OCI-LY1 (cell line): ENCODE results near the gene PPM1N.

Experiments used
- CTCF ChIP-seq: fragments of 200-600 bp; sonication (generic), shearing (Covaris generic); IDR thresholded peaks from 2 replicates; pipeline ENCODE4 v1.5.1; 2017; ENCODE audit warnings: mild to moderate bottlenecking, antibody characterized with exemption, low read length, moderate library complexity, mixed read lengths
- EZH2 ChIP-seq: fragments of 200-600 bp; sonication (generic), shearing (Covaris generic); IDR thresholded peaks from 2 replicates; pipeline ENCODE4 v1.8.0; 2017; ENCODE audit warnings: borderline replicate concordance, mixed run types, mild to moderate bottlenecking, antibody characterized with exemption, low read length, moderate library complexity, mixed read lengths

DNA sequence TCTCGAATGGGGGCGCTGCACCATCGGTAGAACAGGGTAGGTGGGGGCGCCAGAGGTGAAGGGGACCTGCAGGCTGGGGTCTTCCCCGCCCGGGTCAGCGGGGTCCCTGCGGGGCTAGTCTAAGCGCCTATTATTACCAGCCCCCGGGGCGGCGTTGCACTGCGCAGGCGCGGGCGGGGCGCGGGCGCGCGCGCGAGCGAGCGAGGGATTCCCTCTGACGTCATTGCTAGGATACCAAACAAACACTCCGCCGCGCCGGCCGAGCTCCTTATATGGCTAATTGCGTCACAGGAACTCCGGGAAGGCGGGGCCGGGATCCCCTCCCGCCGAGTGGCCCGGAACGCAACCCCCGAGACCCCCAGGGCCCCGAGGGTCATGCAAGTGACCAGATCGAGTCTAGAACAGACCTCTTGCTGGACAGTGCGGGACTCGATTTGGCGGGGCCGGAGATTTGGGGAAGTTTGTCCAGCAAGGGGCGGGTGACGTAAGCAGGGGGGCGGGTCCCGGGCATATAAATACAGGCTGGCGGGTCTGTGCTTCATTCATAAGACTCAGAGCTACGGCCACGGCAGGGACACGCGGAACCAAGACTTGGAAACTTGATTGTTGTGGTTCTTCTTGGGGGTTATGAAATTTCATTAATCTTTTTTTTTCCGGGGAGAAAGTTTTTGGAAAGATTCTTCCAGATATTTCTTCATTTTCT is 30.6 kb upstream of the PPM1N start, which contains the start of gene FOSB:
- TF ChIP-seq CTCF: peak; percentile 20; the same call in 1 of the 2 replicates
- TF ChIP-seq EZH2: no peak
